Peyer's patch (tissue), 4 donors: ENCODE data around the gene PTPRB. TPM values are rescaled to one million over a fixed set of nuclear protein-coding genes. Genes with fewer than 3 reads are reported as not detected.

ENCODE experiments used
- DNase-seq, 3 donors: peaks; one replicate each; pipeline ENCODE4 v3.0.0-alpha.2; 2017 to 2019
- H3K27ac ChIP-seq, 4 donors: fragments of 200-600 bp; sonication (generic); one replicate each; pipeline ENCODE4 v1.5.1; 2016 to 2019
- H3K27me3 ChIP-seq, 2 donors: fragments of 200-600 bp; sonication (generic); one replicate each; pipeline ENCODE4 v1.5.1; 2019
- H3K36me3 ChIP-seq, 3 donors: fragments of 200-600 bp; sonication (generic); one replicate each; pipeline ENCODE4 v1.5.1; 2016 to 2019
- H3K4me1 ChIP-seq, 4 donors: fragments of 200-600 bp; sonication (generic); one replicate each; pipeline ENCODE4 v1.5.1; 2016 to 2019
- H3K4me3 ChIP-seq, 4 donors: fragments of 200-600 bp; sonication (generic); 1 replicate in 3 of 4; 2 replicates in 1 of 4; pipeline ENCODE4 v1.5.1; 2016 to 2019; ENCODE audit warnings: mild to moderate bottlenecking in 1 of 4
- H3K9me3 ChIP-seq, 4 donors: fragments of 200-600 bp; sonication (generic); one replicate each; pipeline ENCODE4 v1.5.1; 2016 to 2019; ENCODE audit warnings: mild to moderate bottlenecking in 1 of 4
- CTCF ChIP-seq, 6 experiments: fragments of 450-650 bp in 4 of 6; fragments of 200-600 bp in 2 of 6; sonication (generic) in 1 of 6; IDR thresholded peaks; one replicate each; pipeline ENCODE4 v1.5.1; 2017 to 2019; ENCODE audit warnings: antibody characterized with exemption in 6 of 6, mild to moderate bottlenecking in 3 of 6, moderate library complexity in 1 of 6
- POLR2A ChIP-seq, 2 donors: fragments of 450-650 bp; IDR thresholded peaks; one replicate each; pipeline ENCODE4 v1.5.1; 2017; ENCODE audit warnings: antibody characterized with exemption in 2 of 2, mild to moderate bottlenecking in 2 of 2, moderate library complexity in 2 of 2
- total RNA-seq, 4 donors: library from RNA; depleted of rRNA; stranded (reverse); fragments of >200 nt; gene quantifications; one replicate each; pipeline ENCODE4 v1.1.0, GENCODE V29; 2016

PTPRB gene
- total RNA-seq, 4 donors from 2014 or later = 10.5 to 38.8 (median 30.5) TPM

GRCh38 chr12:70619471-70620152 is 17.6 kb downstream of the PTPRB start:
- no peaks in the 10 kb centered on the region for H3K27me3 ChIP-seq

GRCh38 chr12:70618371-70618770 is 18.9 kb downstream of the PTPRB start:
- TF ChIP-seq CTCF (IDR thresholded peaks at IDR 0.05) = no peak
- no peak for TF ChIP-seq POLR2A (IDR thresholded peaks at IDR 0.05)
- Histone ChIP-seq H3K27ac (no peak overlapping the region), H3K36me3 (peaks cover 0 to 3% (median 0%) of the 10 kb centered on the region in 3 donors)

More at GRCh38 chr12:70619471-70620152, 17.6 kb downstream of the PTPRB start:
- H3K4me3 ChIP-seq = no peak overlapping the region
- no peak for DNase-seq
- TF ChIP-seq POLR2A (IDR thresholded peaks at IDR 0.05) (no peak), CTCF (IDR thresholded peaks at IDR 0.05) (no peak)
- no peaks in the 10 kb centered on the region for H3K4me1 ChIP-seq
- H3K9me3 ChIP-seq = no peaks in the 10 kb centered on the region
- H3K36me3 ChIP-seq = peaks cover 0 to 3% (median 0%) of the 10 kb centered on the region in 3 donors
- no peak overlapping the region for H3K27ac ChIP-seq

GRCh38 chr12:70617450-70617849 is 19.8 kb downstream of the PTPRB start:
- H3K36me3 ChIP-seq = peaks cover 0 to 3% (median 0%) of the 10 kb centered on the region in 3 donors
- H3K4me1 ChIP-seq = no peaks in the 10 kb centered on the region
- no peak overlapping the region for H3K4me3 ChIP-seq
- H3K27me3 ChIP-seq = no peaks in the 10 kb centered on the region
- no peaks in the 10 kb centered on the region for H3K9me3 ChIP-seq
- TF ChIP-seq POLR2A (IDR thresholded peaks at IDR 0.05) = no peak
- TF ChIP-seq CTCF (IDR thresholded peaks at IDR 0.05) = no peak
- DNase-seq = no peak
- H3K27ac ChIP-seq = no peak overlapping the region

More at GRCh38 chr12:70618371-70618770, 18.9 kb downstream of the PTPRB start:
- Histone ChIP-seq H3K4me1 (no peaks in the 10 kb centered on the region), H3K4me3 (no peak overlapping the region), H3K9me3 (no peaks in the 10 kb centered on the region), H3K27me3 (no peaks in the 10 kb centered on the region)
- DNase-seq = no peak

GRCh38 chr12:70615174-70615866 is 21.9 kb downstream of the PTPRB start:
- Histone ChIP-seq H3K4me3 (no peak overlapping the region), H3K27ac (no peak overlapping the region), H3K9me3 (no peaks in the 10 kb centered on the region), H3K36me3 (no peaks in the 10 kb centered on the region), H3K4me1 (no peaks in the 10 kb centered on the region), H3K27me3 (no peaks in the 10 kb centered on the region)
- no peak for DNase-seq
- no peak for TF ChIP-seq CTCF (IDR thresholded peaks at IDR 0.05)
- no peak for TF ChIP-seq POLR2A (IDR thresholded peaks at IDR 0.05)

GRCh38 chr12:70609739-70610491 is 27.3 kb downstream of the PTPRB start:
- Histone ChIP-seq H3K9me3 (no peaks in the 10 kb centered on the region), H3K27me3 (no peaks in the 10 kb centered on the region), H3K27ac (peak overlapping the region in 3 of 4 donors; percentile 24 to 61 (median 60)), H3K36me3 (no peaks in the 10 kb centered on the region), H3K4me1 (no peaks in the 10 kb centered on the region), H3K4me3 (peak overlapping the region; percentile 23 to 64 (median 48))
- TF ChIP-seq CTCF (IDR thresholded peaks at IDR 0.05) (no peak), POLR2A (IDR thresholded peaks at IDR 0.05) (peak in 1 of 2 donors; percentile 35)
- DNase-seq = peak in 2 of 3 donors; percentile 74 to 78
